NCI-H748 treated with DMSO at 0.1 percent for 48 hours (cell line): ENCODE measurements around the gene HSP90AB1.

Source experiments
- DNase-seq: peaks from one replicate; lab custom pipeline; 2025; lab: John Stamatoyannopoulos, UW

HSP90AB1 gene

GRCh38 chr6:44255871-44256774 lies 9.2 kb downstream of the HSP90AB1 start:
- no peak for DNase-seq

GRCh38 chr6:44256775-44257024 lies 9.8 kb downstream of the HSP90AB1 start:
- DNase-seq = no peak

GRCh38 chr6:44257025-44257752 lies 10.3 kb downstream of the HSP90AB1 start, which contains the start of gene SLC35B2:
Gene SLC35B2 (minus strand): TSS chr6:44257528. CDS start chr6:44257410, 118 bp downstream.
- DNase-seq = peak; percentile 84

GRCh38 chr6:44257753-44258324 lies 10.9 kb downstream of the HSP90AB1 start:
- DNase-seq = no peak

GRCh38 chr6:44258325-44258863 lies 11.5 kb downstream of the HSP90AB1 start:
- DNase-seq = no peak

GRCh38 chr6:44258921-44259320 lies 12.0 kb downstream of the HSP90AB1 start:
- no peak for DNase-seq

- DNase-seq = no peak
Measured at GRCh38 chr6:44260011-44260410, 13.1 kb downstream of the HSP90AB1 start.

- DNase-seq = no peak
Measured at GRCh38 chr6:44260451-44261297, 13.8 kb downstream of the HSP90AB1 start.

GRCh38 chr6:44261581-44261980 lies 14.7 kb downstream of the HSP90AB1 start:
- no peak for DNase-seq

- DNase-seq = no peak
Measured at GRCh38 chr6:44262467-44263353, 15.8 kb downstream of the HSP90AB1 start.

GRCh38 chr6:44263354-44264100 lies 16.6 kb downstream of the HSP90AB1 start:
- no peak for DNase-seq

- DNase-seq = no peak
Measured at GRCh38 chr6:44264154-44265006, 17.5 kb downstream of the HSP90AB1 start.

GRCh38 chr6:44265007-44265721 lies 18.3 kb downstream of the HSP90AB1 start, which contains the start of gene NFKBIE:
Gene NFKBIE (minus strand): TSS chr6:44265551. CDS start chr6:44265346, 205 bp downstream.
- peak; percentile 76 for DNase-seq

GRCh38 chr6:44265722-44266233 lies 18.9 kb downstream of the HSP90AB1 start:
- no peak for DNase-seq

GRCh38 chr6:44266347-44266746 lies 19.4 kb downstream of the HSP90AB1 start:
- DNase-seq = no peak

- DNase-seq = no peak
Measured at GRCh38 chr6:44267252-44267651, 20.4 kb downstream of the HSP90AB1 start.

- peak; percentile 83 for DNase-seq
Measured at GRCh38 chr6:44268095-44268628, 21.3 kb downstream of the HSP90AB1 start.
